H1 (cell line): Measurements from ENCODE around the gene ARMH3. TPM values are rescaled to one million over a fixed set of nuclear protein-coding genes. Genes with fewer than 3 reads are reported as not detected.

Source experiments
- CTCF ChIA-PET: fragments of 300-600 bp; sonication (Branson Sonifier 250); formaldehyde crosslinking; loops from one replicate; lab custom pipeline; 2021; ENCODE audit not compliant: partially characterized antibody; lab: Charles Lee
- POLR2A ChIA-PET: fragments of 300-600 bp; sonication (Branson Sonifier 250); formaldehyde crosslinking; loops from one replicate; lab custom pipeline; 2021; ENCODE audit warnings: inconsistent platforms; ENCODE audit not compliant: partially characterized antibody; lab: Charles Lee
- DNase-seq, 2 experiments: peaks; one replicate each; pipeline versions ENCODE4 v3.0.0 to v3.0.0-alpha.2; 2010 to 2022; ENCODE audit warnings: low spot score in 2 of 2, low read depth in 1 of 2, mixed read lengths in 1 of 2
- FAIRE-seq: peaks from 2 replicates; lab custom pipeline; 2011; peaks lifted over from hg19 to GRCh38; lab: Jason Lieb, UNC
- H2AFZ ChIP-seq: 2 replicates; pipeline ENCODE4 v1.8.1; 2012; ENCODE audit warnings: low read length, inconsistent platforms
- H2AK5ac ChIP-seq: 2 replicates; pipeline ENCODE4 v1.6.1; 2013; ENCODE audit warnings: low read depth, low read length
- H2BK120ac ChIP-seq: replicated peaks from 2 replicates; pipeline ENCODE3; 2013; ENCODE audit warnings: low read depth, low read length, inconsistent platforms
- H2BK12ac ChIP-seq: 2 replicates; pipeline ENCODE4 v1.6.1; 2013; ENCODE audit warnings: low read depth, low read length
- H2BK15ac ChIP-seq: 2 replicates; pipeline ENCODE4 v1.6.1; 2013; ENCODE audit warnings: low read length
- H2BK20ac ChIP-seq: 2 replicates; pipeline ENCODE4 v1.6.1; 2013; ENCODE audit warnings: low read length
- H2BK5ac ChIP-seq: 2 replicates; pipeline ENCODE4 v1.6.1; 2013; ENCODE audit warnings: low read depth, low read length
- H3K14ac ChIP-seq: 2 replicates; pipeline ENCODE4 v1.6.1; 2013; ENCODE audit warnings: inconsistent platforms; ENCODE audit not compliant: insufficient read length
- H3K18ac ChIP-seq: 2 replicates; pipeline ENCODE4 v1.6.1; 2013; ENCODE audit warnings: low read length; ENCODE audit errors: extremely low read depth
- H3K23ac ChIP-seq: 2 replicates; pipeline ENCODE4 v1.6.1; 2013; ENCODE audit warnings: inconsistent platforms; ENCODE audit not compliant: insufficient read length
- H3K23me2 ChIP-seq: 2 replicates; pipeline ENCODE4 v1.6.1; 2013; ENCODE audit warnings: low read depth, low read length
- H3K27ac ChIP-seq: 2 replicates; pipeline ENCODE4 v1.6.1; 2011; ENCODE audit warnings: low read depth, low read length, inconsistent platforms
- H3K27me3 ChIP-seq, 4 experiments: replicated peaks in 1 of 4; 1 replicate in 1 of 4; 2 replicates in 3 of 4; pipeline versions ENCODE4 v1.6.1 to v1.8.1; 2011 to 2013; ENCODE audit warnings: low read length in 3 of 4, mild to moderate bottlenecking in 3 of 4, inconsistent platforms in 2 of 4, mixed read lengths in 2 of 4, moderate library complexity in 1 of 4; ENCODE audit not compliant: control insufficient read depth in 3 of 4, insufficient read depth in 3 of 4; ENCODE audit errors: extremely low read depth in 1 of 4
- H3K36me3 ChIP-seq, 4 experiments: 2 replicates each; pipeline versions ENCODE4 v1.6.1 to v1.8.1; 2011 to 2013; ENCODE audit warnings: mild to moderate bottlenecking in 4 of 4, low read length in 3 of 4, moderate library complexity in 2 of 4, control low read depth in 1 of 4, inconsistent platforms in 1 of 4; ENCODE audit not compliant: insufficient read depth in 4 of 4, control insufficient read depth in 2 of 4
- H3K4ac ChIP-seq: replicated peaks from 2 replicates; pipeline ENCODE3; 2013; ENCODE audit warnings: low read length, low read depth, mixed read lengths, inconsistent platforms; ENCODE audit not compliant: insufficient read length
- H3K4me1 ChIP-seq, 4 experiments: replicated peaks in 1 of 4; 1 replicate in 1 of 4; 2 replicates in 3 of 4; pipeline versions ENCODE4 v1.6.1 to v1.8.1; 2011 to 2013; ENCODE audit warnings: low read length in 3 of 4, inconsistent platforms in 2 of 4, mixed read lengths in 1 of 4; ENCODE audit not compliant: insufficient read depth in 4 of 4, control insufficient read depth in 3 of 4
- H3K4me2 ChIP-seq, 2 experiments: 2 replicates each; pipeline versions ENCODE4 v1.6.1 to v1.8.1; 2011 to 2013; ENCODE audit warnings: low read depth in 2 of 2, low read length in 2 of 2, control low read depth in 1 of 2, inconsistent platforms in 1 of 2, mild to moderate bottlenecking in 1 of 2; ENCODE audit not compliant: insufficient read depth in 1 of 2
- H3K4me3 ChIP-seq, 4 experiments: fragments of 200-600, 300-600 bp in 1 of 4; sonication (generic), shearing (Covaris generic), sonication (Bioruptor Twin) in 1 of 4; 2 replicates each; pipeline versions ENCODE4 v1.5.1 to v1.8.1; 2011 to 2016; ENCODE audit warnings: low read length in 4 of 4, low read depth in 3 of 4, control low read depth in 2 of 4, inconsistent platforms in 2 of 4, mild to moderate bottlenecking in 2 of 4, mixed read lengths in 1 of 4, moderate library complexity in 1 of 4; ENCODE audit not compliant: insufficient read depth in 2 of 4; ENCODE audit errors: extremely low read depth in 1 of 4
- H3K56ac ChIP-seq: replicated peaks from 2 replicates; pipeline ENCODE3; 2013; ENCODE audit warnings: low read depth, mild to moderate bottlenecking, mixed read lengths, low read length, inconsistent platforms; ENCODE audit not compliant: insufficient read length
- H3K79me1 ChIP-seq: 2 replicates; pipeline ENCODE4 v1.6.1; 2013; ENCODE audit warnings: low read depth, low read length, control low read depth
- H3K79me2 ChIP-seq, 2 experiments: 2 replicates each; pipeline versions ENCODE4 v1.6.1 to v1.8.1; 2012 to 2013; ENCODE audit warnings: low read length in 2 of 2, mild to moderate bottlenecking in 2 of 2, inconsistent platforms in 1 of 2; ENCODE audit not compliant: insufficient read depth in 2 of 2, control insufficient read depth in 1 of 2
- H3K9ac ChIP-seq, 4 experiments: replicated peaks in 1 of 4; 1 replicate in 1 of 4; 2 replicates in 3 of 4; pipeline versions ENCODE4 v1.6.1 to v1.8.1; 2011 to 2013; ENCODE audit warnings: low read depth in 3 of 4, low read length in 3 of 4, control low read depth in 2 of 4, mild to moderate bottlenecking in 2 of 4, moderate library complexity in 2 of 4, inconsistent platforms in 1 of 4; ENCODE audit errors: extremely low read depth in 1 of 4
- H3K9me3 ChIP-seq, 2 experiments: 2 replicates each; pipeline versions ENCODE4 v1.6.1 to v1.8.1; 2012 to 2013; ENCODE audit warnings: mild to moderate bottlenecking in 2 of 2, moderate library complexity in 2 of 2, control low read depth in 1 of 2, inconsistent platforms in 1 of 2, low read depth in 1 of 2, low read length in 1 of 2, mixed read lengths in 1 of 2; ENCODE audit not compliant: insufficient read depth in 2 of 2
- H4K20me1 ChIP-seq, 2 experiments: replicated peaks in 1 of 2; 2 replicates each; pipeline versions ENCODE3 to v1.8.1; 2011 to 2013; ENCODE audit warnings: inconsistent platforms in 2 of 2, low read length in 2 of 2, mild to moderate bottlenecking in 1 of 2; ENCODE audit not compliant: insufficient read depth in 2 of 2, control insufficient read depth in 1 of 2
- H4K5ac ChIP-seq: 2 replicates; pipeline ENCODE4 v1.6.1; 2013; ENCODE audit warnings: low read length, low read depth, mixed read lengths, inconsistent platforms; ENCODE audit not compliant: insufficient read length
- H4K8ac ChIP-seq: 2 replicates; pipeline ENCODE4 v1.8.0; 2013; ENCODE audit warnings: mild to moderate bottlenecking, moderate library complexity, low read length, inconsistent platforms; ENCODE audit not compliant: insufficient read depth; ENCODE audit errors: extremely low read depth
- H4K91ac ChIP-seq: replicated peaks from 2 replicates; pipeline ENCODE3; 2013; ENCODE audit warnings: low read length, mixed read lengths, inconsistent platforms; ENCODE audit not compliant: insufficient read length
- RAD21 ChIP-seq, 2 experiments: IDR thresholded peaks in 1 of 2; conservative IDR thresholded peaks in 1 of 2; 2 replicates each; pipeline ENCODE4 v1.6.1; 2011; ENCODE audit warnings: low read depth in 2 of 2, low read length in 2 of 2, improper control_type of control experiment in 1 of 2, inconsistent platforms in 1 of 2, mild to moderate bottlenecking in 1 of 2, moderate library complexity in 1 of 2
- TEAD4 ChIP-seq: IDR thresholded peaks from 2 replicates; pipeline ENCODE4 v1.6.1; 2012; ENCODE audit warnings: low read depth, low read length, inconsistent platforms, mixed read lengths
- whole genome bisulfite sequencing, 2 experiments: shearing (Covaris generic) in 1 of 2; methylation state at CpG; one replicate each; pipeline versions ENCODE4 v1.1.6 to v1.1.7; 2013 to 2015; ENCODE audit warnings: low lambda C conversion rate in 2 of 2, mixed read lengths in 2 of 2, inconsistent platforms in 1 of 2, low coverage in 1 of 2, missing lambda C conversion rate in 1 of 2; ENCODE audit not compliant: insufficient replicate concordance in 2 of 2, insufficient coverage in 1 of 2, insufficient read length in 1 of 2; ENCODE audit errors: extremely low coverage in 1 of 2, missing lambda C conversion rate in 1 of 2; 5-methylcytosine and 5-hydroxymethylcytosine counted together
- polyA plus RNA-seq, 7 experiments: library from polyadenylated mRNA; depleted of rRNA in 3 of 7; stranded (reverse) in 5 of 7; unstranded in 2 of 7; fragments of >200 nt in 5 of 7; fragments of 200-250 nt in 2 of 7; gene quantifications; 1 replicate in 5 of 7; 2 replicates in 1 of 7; 4 replicates in 1 of 7; pipeline versions ENCODE4 v1.2.1 to v1.2.3, GENCODE V29; 2011 to 2013; ENCODE audit warnings: missing spikeins in 2 of 7, mixed read lengths in 2 of 7
- total RNA-seq: library from RNA; stranded (reverse); fragmentation: NEBNext Ultra II Directional; extraction: Animal tissue kit (Norgen Biotek cat#: 25700); gene quantifications from 2 replicates; pipeline ENCODE4 v1.2.1, GENCODE V29; 2021
- TF ChIP-seq, protein P1 (sequence below), 3 experiments: IDR thresholded peaks; 1 replicate in 2 of 3; 2 replicates in 1 of 3; pipeline versions ENCODE4 v1.5.1 to v1.6.1; 2011; ENCODE audit warnings: low read length in 3 of 3, mild to moderate bottlenecking in 3 of 3, inconsistent platforms in 2 of 3, low read depth in 1 of 3, moderate library complexity in 1 of 3; ENCODE audit not compliant: insufficient read depth in 1 of 3; ENCODE audit errors: control extremely low read depth in 1 of 3

The ARMH3 gene
- total and polyA plus RNA-seq, 2 of the 8 experiments (the other 6 are each of a cell fraction or from before 2014, with no cell fraction given), result 11.6 to 18.3 TPM

DNA sequence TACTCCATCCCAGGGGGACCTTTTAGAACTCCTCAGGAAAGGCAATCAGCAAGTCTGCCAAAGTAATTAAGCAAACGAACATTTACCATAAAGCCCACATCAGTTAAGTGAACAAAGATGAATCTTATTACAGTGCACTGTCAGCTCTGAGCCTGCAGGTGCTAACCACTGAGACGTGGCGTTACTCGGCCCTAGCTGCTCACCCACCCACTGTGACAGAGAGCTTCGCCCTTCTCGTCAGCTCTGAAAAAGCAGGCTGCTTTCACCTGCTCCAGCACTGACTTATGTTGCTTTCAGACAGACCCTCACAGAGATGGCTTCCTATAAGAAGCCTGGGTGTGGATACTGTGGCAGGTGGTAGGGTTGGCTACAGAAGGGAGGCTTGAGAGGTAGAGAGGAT lies 154.6 kb downstream of the ARMH3 start:
- ChIA-PET POLR2A (interaction anchor here (1.3 kb wide), 1 partner anchor 8 kb away, joined by 3 read pairs; no protein-coding TSS in a partner anchor), CTCF (interaction anchor here (0.6 to 3.2 kb wide), 7 partner anchors 11 to 283 kb away, joined by 3 to 20 read pairs (median 10); no protein-coding TSS in a partner anchor)
- Histone ChIP-seq H3K27ac (no peak overlapping the region), H3K79me2 (no peaks in the 10 kb centered on the region), H3K18ac (no peak overlapping the region), H3K14ac (no peak overlapping the region), H3K36me3 (no peaks in the 10 kb centered on the region), H3K9ac (no peak overlapping the region), H3K9me3 (no peaks in the 10 kb centered on the region), H2AFZ (no peak overlapping the region), H3K79me1 (no peaks in the 10 kb centered on the region), H2BK12ac (no peak overlapping the region), H4K8ac (no peak overlapping the region), H2AK5ac (no peak overlapping the region), H3K56ac (no peak overlapping the region), H2BK20ac (no peak overlapping the region; the same call in 1 of the 2 replicates), H4K91ac (no peak overlapping the region), H3K4me2 (no peak overlapping the region), H3K4me1 (peaks cover 6 to 28% (median 18%) of the 10 kb centered on the region in 4 experiments; a peak in 6 of 7 replicates), H3K4ac (no peak overlapping the region), H2BK15ac (no peak overlapping the region), H2BK120ac (no peak overlapping the region), H3K27me3 (no peaks in the 10 kb centered on the region), H3K23me2 (no peaks in the 10 kb centered on the region), H4K5ac (no peak overlapping the region), H4K20me1 (no peaks in the 10 kb centered on the region), H2BK5ac (no peak overlapping the region), H3K23ac (no peak overlapping the region), H3K4me3 (no peak overlapping the region)
- FAIRE-seq (peak; percentile 68), DNase-seq (no peak)
- WGBS, 2 experiments, result 72% methylated on average over 6 of the region's 6 CpGs; no CpG with 5 or more reads in 1 of the 2 experiments
- TF ChIP-seq RAD21 (IDR thresholded peaks at IDR 0.05 in 1 of 2, conservative IDR thresholded peaks at IDR 0.05 in 1 of 2; ENCODE audit: low read depth in 2 of 2, low read length in 2 of 2) (peak; percentile 2; a peak in 1 of 4 replicates), TEAD4 (no peak)
- TF ChIP-seq, protein P1, sequence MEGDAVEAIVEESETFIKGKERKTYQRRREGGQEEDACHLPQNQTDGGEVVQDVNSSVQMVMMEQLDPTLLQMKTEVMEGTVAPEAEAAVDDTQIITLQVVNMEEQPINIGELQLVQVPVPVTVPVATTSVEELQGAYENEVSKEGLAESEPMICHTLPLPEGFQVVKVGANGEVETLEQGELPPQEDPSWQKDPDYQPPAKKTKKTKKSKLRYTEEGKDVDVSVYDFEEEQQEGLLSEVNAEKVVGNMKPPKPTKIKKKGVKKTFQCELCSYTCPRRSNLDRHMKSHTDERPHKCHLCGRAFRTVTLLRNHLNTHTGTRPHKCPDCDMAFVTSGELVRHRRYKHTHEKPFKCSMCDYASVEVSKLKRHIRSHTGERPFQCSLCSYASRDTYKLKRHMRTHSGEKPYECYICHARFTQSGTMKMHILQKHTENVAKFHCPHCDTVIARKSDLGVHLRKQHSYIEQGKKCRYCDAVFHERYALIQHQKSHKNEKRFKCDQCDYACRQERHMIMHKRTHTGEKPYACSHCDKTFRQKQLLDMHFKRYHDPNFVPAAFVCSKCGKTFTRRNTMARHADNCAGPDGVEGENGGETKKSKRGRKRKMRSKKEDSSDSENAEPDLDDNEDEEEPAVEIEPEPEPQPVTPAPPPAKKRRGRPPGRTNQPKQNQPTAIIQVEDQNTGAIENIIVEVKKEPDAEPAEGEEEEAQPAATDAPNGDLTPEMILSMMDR (IDR thresholded peaks at IDR 0.05; ENCODE audit: control extremely low read depth in 1 of 3, insufficient read depth in 1 of 3, low read depth in 1 of 3, low read length in 3 of 3), result peak in 2 of 3 experiments; percentile 22 to 24; a peak in 2 of 4 replicates
